ENCODE data around the gene ARL4C. TPM values are rescaled to one million over a fixed set of nuclear protein-coding genes. Genes with fewer than 3 reads are reported as not detected.

Gene ARL4C
- total RNA-seq, 1 donor from 2014 or later, result 127 TPM

DNA sequence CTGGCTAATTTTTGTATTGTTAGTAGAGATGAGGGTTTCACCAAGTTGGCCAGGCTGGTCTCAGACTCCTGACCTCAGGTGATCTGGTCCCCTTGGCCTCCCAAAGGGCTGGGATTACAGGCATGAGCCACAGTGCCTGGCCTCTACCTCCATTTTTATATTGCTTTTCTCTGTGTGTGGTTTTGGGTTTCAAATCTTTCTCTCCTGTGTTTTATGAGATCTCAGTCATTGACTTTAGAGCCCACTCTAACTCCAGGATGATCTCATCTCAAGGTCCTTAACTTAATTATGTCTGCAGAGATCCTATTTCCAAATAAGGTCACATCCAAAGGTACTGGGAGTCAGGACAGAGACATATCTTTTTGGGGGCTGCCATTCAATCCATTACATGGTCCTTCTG, 24.7 kb downstream of the ARL4C start:
- peaks cover 10% of the 10 kb centered on the region for H3K4me1 Mint-ChIP-seq (ENCODE audit: low read depth)
- no peak overlapping the region for H3K4me3 Mint-ChIP-seq (ENCODE audit: unreplicated experiment)
- H3K27ac Mint-ChIP-seq (ENCODE audit: unreplicated experiment), result no peak overlapping the region
- peaks cover 9% of the 10 kb centered on the region for H3K9me3 Mint-ChIP-seq (ENCODE audit: low read depth)
- DNase-seq (ENCODE audit: low spot score), result no peak
- TF ChIP-seq, protein P1, sequence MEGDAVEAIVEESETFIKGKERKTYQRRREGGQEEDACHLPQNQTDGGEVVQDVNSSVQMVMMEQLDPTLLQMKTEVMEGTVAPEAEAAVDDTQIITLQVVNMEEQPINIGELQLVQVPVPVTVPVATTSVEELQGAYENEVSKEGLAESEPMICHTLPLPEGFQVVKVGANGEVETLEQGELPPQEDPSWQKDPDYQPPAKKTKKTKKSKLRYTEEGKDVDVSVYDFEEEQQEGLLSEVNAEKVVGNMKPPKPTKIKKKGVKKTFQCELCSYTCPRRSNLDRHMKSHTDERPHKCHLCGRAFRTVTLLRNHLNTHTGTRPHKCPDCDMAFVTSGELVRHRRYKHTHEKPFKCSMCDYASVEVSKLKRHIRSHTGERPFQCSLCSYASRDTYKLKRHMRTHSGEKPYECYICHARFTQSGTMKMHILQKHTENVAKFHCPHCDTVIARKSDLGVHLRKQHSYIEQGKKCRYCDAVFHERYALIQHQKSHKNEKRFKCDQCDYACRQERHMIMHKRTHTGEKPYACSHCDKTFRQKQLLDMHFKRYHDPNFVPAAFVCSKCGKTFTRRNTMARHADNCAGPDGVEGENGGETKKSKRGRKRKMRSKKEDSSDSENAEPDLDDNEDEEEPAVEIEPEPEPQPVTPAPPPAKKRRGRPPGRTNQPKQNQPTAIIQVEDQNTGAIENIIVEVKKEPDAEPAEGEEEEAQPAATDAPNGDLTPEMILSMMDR (IDR thresholded peaks at IDR 0.05), result no peak
- H3K36me3 Mint-ChIP-seq (ENCODE audit: low read depth), result no peaks in the 10 kb centered on the region
- no peaks in the 10 kb centered on the region for H3K27me3 Mint-ChIP-seq (ENCODE audit: low read depth)

DNA sequence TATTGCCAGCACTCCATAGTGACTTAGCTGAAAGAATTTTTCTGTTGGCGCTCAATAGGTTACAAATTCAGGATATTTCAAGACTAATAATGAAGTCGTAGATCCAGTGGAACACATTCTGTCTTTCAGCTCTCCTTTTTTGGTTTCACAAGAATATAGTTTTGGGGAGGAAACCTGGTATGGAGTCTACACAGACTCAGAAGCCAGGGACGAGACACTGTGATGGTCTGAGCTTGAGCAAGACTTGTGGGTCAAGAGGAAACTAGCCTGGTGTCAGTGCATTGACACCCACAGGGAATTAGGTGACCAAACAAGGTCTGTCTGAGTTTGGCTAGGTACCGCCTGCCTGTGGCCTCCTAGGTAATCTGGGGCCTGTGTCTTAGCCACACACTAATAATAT, 26.9 kb downstream of the ARL4C start:
- DNase-seq (ENCODE audit: low spot score), result no peak
- Mint-ChIP-seq H3K4me1 (ENCODE audit: low read depth) (peaks cover 10% of the 10 kb centered on the region), H3K27me3 (ENCODE audit: low read depth) (no peaks in the 10 kb centered on the region), H3K4me3 (ENCODE audit: unreplicated experiment) (no peak overlapping the region), H3K27ac (ENCODE audit: unreplicated experiment) (no peak overlapping the region), H3K36me3 (ENCODE audit: low read depth) (no peaks in the 10 kb centered on the region), H3K9me3 (ENCODE audit: low read depth) (peaks cover 11% of the 10 kb centered on the region)
- TF ChIP-seq, protein P1 (IDR thresholded peaks at IDR 0.05), result no peak

DNA sequence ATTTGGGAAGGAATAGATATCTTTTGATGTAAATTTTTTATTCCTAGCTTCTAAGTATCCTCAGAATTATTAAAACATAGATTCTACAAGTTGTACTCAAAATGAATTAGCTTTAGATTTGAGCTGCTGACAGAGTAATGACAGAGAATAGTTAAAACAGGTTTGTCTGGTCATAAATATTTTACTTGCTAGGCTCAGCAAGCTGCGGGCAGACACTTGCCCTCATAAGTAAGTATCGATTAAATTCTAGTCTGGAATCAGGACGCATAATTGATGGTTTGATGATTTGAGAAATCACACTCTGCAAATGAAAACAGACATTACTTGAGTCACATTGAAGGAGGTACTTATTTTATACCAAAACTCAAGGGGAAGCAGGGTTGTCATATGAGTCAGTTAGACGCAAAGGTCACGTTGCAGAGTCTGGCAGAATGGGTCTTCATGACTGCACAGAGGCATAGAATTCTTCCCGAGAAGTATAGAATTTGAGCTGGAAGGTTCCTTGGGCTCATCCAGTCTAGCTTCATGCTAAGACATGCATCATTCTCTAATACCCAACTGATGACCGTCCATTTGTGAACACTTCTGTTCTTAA, 27.5 kb downstream of the ARL4C start:
- Mint-ChIP-seq H3K9me3 (ENCODE audit: low read depth) (peaks cover 11% of the 10 kb centered on the region), H3K4me1 (ENCODE audit: low read depth) (peaks cover 10% of the 10 kb centered on the region), H3K27me3 (ENCODE audit: low read depth) (no peaks in the 10 kb centered on the region), H3K4me3 (ENCODE audit: unreplicated experiment) (no peak overlapping the region), H3K36me3 (ENCODE audit: low read depth) (no peaks in the 10 kb centered on the region), H3K27ac (ENCODE audit: unreplicated experiment) (no peak overlapping the region)
- TF ChIP-seq, protein P1 (IDR thresholded peaks at IDR 0.05), result no peak
- no peak for DNase-seq (ENCODE audit: low spot score)

DNA sequence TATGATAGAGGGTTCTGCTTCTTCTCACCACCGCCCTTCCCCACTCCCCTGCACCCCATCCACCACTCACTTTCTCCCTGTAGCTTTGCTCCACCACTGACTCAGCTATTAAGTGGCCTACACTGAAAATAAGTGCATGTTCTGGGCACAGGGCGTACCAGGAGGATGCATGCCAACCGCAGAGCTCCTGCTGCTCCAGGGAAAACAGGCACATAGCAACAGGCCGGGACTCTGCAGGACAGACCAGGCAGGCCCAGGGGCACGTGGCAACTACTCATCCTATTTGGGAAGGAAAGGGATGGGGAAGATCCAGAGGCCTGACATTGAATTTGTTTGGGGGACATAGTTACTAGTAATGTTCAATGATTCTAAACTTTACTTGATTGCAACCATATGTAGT, 28.4 kb downstream of the ARL4C start:
- H3K4me3 Mint-ChIP-seq (ENCODE audit: unreplicated experiment), result no peak overlapping the region
- TF ChIP-seq, protein P1 (IDR thresholded peaks at IDR 0.05), result no peak
- peak overlapping the region; percentile 57 for H3K27ac Mint-ChIP-seq (ENCODE audit: unreplicated experiment)

DNA sequence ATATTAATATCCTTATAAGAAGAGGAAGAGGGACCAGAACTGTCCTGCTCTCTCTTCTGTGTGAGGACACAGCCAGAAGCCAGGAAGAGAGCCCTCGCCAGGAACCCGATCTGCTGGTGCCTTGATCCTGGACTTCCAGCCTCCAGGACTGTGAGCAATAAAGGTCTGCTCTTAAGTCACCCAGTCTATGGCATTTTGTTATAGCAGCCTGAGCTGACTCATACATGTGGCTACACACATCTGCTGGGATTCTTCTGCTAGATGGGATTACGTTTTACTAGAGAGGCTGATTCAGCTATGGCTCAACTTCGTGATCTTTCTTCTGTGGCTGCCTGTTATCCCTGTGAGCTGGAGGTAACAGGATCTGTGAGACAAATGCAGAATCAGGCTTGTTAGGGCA, 29.6 kb downstream of the ARL4C start:
- TF ChIP-seq, protein P1 (IDR thresholded peaks at IDR 0.05), result no peak
- Mint-ChIP-seq H3K27ac (ENCODE audit: unreplicated experiment) (peak overlapping the region; percentile 51), H3K36me3 (ENCODE audit: low read depth) (no peaks in the 10 kb centered on the region), H3K4me3 (ENCODE audit: unreplicated experiment) (no peak overlapping the region), H3K27me3 (ENCODE audit: low read depth) (no peaks in the 10 kb centered on the region), H3K4me1 (ENCODE audit: low read depth) (peaks cover 10% of the 10 kb centered on the region), H3K9me3 (ENCODE audit: low read depth) (peaks cover 6% of the 10 kb centered on the region)
- DNase-seq (ENCODE audit: low spot score), result no peak

More for the DNA sequence above, 28.4 kb downstream of the ARL4C start:
- Mint-ChIP-seq H3K9me3 (ENCODE audit: low read depth) (peaks cover 6% of the 10 kb centered on the region), H3K4me1 (ENCODE audit: low read depth) (peaks cover 10% of the 10 kb centered on the region), H3K36me3 (ENCODE audit: low read depth) (no peaks in the 10 kb centered on the region), H3K27me3 (ENCODE audit: low read depth) (no peaks in the 10 kb centered on the region)
- no peak for DNase-seq (ENCODE audit: low spot score)
